GM19438 (cell line): Measurements from ENCODE around the gene IL6R.
A peak's percentile ranks its signal among the peaks of the same experiment; 100 is the strongest.
"Not testable (repeated sequence)": the region's sequence is repeated elsewhere in the genome, so short reads cannot be mapped to it uniquely, and the experiment has no call there.

Experiments used
- ATAC-seq: cut with Tn5 transposase; IDR thresholded peaks from one replicate; pipeline ENCODE4 v1.9.1; 2021; ENCODE audit warnings: low read depth; ENCODE audit not compliant: unreplicated experiment

The IL6R gene

DNA sequence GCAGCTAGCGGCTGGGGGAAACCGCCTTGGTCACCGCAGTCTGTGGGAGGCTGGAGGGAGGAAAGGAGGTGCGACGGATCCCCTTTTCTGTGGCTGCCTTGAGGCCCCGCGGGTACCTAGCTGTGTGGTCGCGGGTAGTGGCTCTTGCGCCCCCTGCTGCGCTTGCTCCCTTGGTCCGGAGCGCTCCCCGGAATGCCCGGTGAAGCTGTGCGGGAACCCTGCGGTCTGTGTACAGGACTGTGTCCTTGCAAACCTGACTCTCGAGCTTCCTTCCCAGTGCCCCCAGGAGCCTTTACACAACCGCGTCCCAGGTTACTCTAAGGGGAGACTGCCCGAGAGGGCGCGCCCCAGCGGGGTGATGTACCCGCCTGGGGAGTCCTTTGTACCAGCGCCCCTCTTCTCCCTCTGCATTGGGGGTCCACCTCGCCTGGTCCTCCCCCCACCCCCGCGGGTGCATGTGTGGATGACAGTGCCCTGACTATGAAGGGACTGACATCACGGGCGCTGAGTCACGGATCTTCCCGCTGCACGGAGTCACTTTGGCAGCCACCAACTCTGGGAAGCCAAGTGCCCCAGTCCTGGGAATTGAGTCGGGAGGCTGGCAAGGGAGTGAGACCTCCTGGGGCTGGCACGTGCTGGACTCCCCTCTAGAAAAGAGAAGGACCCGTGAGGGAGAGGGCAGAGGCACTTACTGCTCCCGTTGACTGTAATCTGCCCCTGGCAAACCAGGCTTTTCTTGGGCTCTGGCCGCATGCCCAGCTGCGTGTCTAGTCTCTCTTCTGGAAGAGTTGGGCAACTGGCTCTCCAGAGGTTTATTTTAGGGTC lies 816 bp downstream of the IL6R start:
- ATAC-seq, result peak; percentile 20

DNA sequence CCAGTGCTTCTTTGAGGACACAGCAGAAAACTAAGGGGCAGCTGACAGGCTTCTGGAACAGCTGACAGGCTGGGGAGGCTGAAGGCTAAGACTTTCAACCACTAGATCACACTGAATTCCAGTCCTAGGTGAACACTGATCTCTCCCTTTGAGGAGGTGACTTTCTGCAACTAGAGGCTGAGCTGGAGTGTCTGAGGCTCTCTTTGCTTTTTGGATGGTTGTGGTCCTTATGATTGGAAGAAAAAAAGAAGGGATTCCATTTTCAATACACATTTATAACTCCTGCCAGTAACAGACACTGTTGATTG lies 1.4 kb downstream of the IL6R start:
- no peak for ATAC-seq

DNA sequence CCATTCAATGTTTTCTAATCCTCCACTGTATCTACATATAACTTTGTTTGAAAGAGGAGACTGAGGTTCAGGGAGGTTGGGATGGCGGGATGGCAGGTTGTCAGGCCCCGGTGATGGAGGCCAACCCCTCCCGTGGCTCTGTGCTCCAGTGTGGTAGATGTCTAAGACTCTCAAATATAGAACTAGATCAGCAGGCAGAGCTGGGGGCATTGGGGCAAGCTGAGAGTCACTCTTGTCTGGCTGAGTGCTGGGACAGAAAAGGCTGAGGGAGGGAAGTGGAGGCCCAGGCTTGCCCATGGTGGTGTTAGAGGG lies 1.7 kb downstream of the IL6R start:
- no peak for ATAC-seq

DNA sequence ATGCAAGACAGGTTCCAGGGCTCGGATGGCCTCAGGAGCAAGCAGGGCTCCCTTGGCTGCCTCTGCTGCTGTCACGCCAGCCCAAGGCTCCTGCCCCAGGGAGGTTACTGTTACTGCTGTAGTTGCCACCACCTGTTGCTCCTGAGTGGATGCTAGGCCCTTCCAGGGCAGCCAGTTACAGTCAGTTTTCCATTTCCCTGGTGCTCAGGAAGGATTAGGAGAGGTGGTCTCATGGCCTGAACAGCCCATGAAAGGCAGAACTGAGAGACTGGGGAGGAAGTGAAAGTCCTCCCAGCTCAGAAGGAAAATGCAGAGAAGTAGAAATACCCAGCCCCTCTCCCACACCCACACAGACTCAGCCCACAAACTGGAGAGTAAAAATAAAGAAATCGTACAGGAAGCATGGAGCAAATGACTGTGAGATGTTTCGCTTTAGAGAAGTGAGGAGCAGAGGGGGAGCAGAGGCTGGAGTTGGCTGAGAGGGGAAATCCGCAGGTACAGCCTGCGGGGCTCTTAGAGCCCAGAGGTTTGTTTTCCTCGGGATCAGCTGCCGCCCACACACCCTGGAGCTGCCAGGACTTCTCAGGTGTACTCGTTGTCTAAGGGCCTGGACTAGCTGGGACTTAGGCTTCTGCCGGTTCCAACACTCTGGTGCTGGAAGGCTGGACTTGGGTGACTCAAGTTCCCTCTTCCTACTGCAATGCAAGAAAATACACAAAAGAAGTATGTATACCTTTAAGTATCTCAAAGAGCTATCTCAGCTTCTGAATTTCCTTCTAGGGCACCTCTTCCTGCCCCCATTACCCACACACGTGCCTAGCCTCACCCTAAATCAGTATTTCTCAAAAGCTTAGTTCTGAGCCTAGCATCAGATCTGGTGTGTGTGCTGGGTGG lies 2.3 kb downstream of the IL6R start:
- no peak for ATAC-seq

DNA sequence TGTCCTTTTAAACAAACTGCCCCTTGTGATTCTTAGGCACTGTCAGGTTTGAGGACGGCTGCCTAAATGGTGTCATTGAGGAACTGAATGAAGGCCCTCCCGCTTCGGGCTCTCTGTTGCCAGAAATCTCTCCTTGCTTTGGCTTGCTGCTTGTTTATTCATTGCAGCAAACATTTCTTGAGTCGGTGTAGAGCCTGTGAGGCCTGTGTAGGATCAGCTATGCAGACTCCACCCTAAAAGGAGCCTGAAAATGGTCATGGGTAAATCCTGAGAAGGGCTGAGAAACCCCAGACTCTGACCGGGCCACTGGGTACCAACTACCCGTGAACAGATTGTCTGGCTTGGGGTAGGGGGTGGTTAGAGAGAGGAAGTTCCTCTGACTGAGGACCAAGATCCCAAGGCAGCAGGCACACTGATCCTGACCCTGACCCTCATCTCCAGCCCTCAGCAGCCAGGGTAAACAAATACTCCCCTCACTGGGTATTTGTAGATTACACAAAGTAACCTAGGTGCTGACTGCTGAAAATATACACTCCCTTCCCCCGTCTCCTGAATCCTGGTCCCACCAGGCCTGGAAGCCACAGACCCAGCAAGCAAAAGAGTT lies 3.1 kb downstream of the IL6R start:
- no peak for ATAC-seq

DNA sequence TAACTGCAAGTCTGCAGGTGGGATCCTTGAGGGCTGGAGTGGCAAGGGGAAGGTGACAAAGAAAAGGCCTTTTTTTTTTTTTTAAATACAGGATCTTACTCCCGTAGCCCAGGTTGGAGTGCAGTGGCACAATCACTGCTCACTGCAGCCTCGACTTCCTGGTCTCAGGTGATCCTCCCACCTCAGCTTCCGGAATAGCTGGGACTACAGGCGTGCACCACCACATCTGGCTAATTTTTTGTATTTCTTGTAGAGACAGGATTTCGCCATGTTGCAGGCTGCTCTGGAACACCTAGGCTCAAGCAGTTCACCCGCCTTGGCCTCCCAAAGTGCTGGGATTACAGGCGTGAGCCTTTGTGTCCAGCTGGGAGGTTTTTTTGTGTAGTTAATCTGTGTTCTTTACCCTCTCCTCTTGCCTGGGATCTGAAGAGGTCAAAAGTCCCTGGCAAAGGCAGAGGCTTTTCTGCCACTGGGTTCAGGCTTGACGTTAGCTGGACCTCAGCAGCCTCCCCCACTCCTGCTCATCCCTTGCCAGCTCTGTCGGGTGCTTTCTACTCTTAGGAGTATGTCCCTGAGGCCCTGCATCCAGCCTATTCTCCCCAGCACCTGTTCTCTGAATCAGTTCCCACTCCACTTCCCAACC lies 5.2 kb downstream of the IL6R start:
- no peak for ATAC-seq

DNA sequence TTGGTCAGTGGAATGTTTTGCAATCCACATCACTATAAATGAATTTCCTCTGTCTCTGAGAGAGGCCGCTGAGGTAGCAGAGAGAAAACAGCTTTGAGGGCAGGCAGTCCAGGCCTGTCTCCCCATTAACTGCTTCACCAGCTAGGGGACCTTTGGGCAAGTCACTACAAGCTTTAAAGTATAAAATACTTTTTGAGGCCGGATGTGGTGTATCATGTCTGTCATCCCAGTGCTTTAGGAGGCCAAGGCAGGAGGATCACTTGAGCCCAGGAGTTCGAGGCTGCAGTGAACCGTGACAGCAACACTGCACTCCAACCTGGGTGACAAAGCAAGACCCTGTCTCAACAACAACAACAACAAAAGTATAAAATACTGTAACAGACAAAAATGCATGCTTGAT lies 6.4 kb downstream of the IL6R start:
- ATAC-seq, result no peak

DNA sequence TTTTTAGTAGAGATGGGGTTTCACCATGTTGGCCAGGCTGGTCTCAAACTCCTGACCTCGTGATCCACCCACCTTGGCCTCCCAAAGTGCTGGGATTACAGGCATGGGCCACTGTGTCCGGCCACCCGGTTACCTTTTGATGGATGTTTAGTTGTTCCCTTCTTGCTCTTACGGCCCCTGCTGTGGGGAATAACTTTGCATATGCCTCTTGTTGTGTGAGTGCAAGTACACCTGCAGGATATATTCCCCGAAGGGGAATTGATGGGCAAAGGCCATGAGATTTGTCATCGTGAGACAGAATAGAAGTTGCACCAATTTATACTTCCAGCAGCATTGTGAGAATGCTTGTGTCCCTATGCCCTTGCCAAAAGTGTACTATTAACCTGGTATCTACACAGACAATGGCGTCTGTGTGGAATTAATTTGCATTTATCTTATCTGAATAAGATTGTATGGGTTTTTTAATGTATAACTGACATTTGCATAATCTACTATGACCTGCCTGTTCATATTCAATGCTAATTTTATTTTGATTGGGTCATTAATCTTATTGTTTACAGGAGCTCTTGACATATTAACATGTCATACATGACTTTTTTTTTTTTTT lies 8.1 kb downstream of the IL6R start:
- ATAC-seq, result no peak

DNA sequence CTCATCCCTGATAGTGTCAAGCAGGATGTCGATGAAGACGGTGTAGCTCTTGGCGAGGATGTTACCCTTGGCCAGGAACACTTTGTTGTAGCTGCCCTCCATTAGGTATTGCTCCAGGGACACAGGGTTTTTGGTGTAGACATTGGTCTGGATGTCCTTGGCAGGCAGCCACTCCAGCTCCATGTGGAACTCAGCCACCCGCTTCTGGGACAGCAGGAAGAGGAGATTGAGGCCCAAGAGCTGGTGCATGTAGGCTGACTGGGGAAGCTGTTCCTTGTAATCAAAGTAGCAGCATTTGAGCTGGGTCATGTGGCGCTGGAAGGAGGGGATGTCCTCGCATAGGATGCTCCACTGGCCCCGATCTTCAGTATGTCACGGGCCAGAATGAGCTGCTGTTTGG lies 9.5 kb downstream of the IL6R start:
- ATAC-seq, result no peak

DNA sequence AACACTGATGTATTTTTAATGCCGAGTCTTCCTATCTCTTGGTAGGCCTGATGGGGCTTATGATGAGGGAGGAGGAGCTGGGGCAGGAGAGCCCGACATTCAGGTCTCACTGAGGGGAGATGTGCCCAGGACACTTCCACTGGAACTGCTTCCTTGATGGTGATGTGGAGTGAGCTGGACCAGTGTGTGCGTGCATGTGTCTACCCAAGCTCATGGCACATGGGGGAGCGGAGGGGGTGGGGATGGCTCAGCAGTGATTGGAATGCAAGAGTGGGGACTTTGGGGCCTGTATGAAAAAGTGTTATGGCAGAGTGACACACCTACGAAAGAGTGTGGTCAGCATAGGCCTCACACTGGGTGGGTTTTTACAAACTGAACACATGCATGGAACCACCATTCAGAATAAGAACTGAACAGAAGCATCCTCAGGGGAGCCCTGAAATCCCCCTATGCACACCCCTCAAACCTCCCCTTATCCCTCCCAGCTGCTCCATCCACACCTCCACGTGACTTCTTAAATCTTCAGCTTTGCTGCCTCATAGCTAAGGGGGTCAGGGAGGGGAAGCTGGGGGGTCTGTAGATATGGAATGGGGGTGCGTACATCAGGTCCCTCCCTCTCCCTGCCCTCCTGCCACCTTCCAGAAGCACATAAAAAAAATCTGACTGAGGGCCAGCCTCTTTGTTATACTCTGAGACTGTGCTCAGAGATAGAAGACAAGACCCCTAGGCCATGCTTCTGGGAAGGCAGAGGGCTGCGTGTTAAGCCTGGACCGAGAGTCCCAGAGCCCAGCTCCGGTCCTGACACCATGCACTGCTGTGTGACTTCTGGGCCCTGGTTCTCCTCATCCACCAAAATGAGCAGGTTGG lies 11.6 kb downstream of the IL6R start:
- ATAC-seq, result no peak

DNA sequence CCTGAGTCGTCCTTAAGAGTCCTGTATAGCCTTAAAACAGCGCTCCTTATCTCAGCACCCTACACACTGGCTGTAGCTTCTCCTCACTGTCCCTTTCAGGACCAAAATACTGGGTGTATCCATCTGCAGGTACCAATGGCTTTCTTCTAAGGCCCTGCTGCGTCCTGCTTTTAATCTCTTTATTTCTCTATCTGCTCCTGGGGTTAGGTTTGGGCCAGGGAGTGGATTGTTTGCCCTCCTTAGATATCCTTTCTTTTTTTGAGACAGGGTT lies 12.1 kb downstream of the IL6R start:
- ATAC-seq, result no peak

DNA sequence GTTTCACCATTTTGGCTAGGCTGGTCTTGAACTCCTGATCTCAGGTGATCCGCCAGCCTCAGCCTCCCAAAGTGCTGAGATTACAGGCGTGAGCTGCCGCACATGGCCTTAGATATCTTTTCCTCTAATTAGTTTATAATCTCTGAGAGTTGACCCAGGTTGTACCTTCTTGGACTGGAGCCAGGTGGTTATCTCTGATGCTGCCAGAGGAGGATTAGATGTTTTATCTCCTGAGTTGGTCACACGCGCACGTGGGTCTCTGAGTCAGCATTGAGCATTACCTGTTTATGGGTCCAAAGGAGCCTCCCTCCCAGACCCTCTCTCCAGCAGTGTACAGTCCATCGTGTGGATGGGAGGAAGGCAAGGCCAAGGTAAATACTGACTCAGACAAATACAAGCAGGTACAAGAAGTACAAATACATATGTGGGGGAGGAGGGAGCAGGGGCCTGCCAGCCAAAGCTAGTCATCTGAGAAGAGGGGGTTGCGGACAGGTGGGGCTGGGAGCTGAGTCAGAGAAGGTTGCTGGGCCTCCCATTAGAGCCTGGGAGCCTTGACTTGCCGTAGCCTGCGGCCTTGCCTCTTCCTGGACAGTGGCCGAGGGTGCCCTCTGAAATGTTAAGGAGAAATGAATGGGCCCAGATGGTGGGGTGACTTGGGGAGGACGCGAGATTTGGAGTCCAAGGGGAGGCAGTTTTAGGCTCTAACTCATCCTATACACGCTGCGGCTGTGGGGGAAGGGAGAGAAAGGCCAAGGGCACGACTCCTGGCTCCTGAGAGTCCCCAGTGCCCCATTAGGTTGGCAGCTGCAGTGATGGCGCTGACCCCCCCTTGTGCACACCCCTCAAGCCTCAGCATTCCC lies 13.1 kb downstream of the IL6R start:
- ATAC-seq, result no peak

DNA sequence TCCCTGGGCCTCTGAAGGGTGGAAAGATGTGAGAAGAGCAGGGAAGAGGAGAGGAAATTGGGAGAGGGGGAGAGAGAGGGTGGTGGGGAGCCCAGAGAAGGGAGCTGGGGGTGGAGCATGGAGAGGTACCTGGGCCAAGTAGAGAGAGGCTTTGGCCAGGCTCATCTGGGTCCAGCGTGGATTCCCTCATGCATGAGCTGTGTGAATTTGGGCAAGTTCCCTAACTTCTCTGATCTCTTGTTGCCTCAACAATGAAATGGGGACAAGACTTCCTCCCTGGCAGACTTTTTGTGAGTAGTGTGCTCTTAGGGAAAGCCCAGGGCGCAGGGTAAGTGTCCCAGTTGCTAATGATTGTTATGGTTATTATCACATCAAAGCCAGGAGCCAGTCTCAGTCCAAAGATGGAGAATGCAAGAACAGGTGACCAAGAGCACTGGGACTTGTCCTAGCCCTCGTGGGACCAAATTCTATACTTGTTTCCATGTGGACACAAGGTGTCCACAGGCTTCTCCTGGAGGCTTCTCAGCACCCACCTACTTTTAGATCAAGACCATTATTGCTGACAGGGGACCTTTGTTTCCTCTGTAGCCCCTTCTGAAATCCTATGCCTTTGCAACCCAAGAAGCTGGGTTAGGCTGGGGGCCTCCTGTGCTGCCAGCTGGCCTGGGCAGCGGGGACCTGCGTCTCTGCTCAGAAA lies 13.9 kb downstream of the IL6R start:
- ATAC-seq, result no peak

DNA sequence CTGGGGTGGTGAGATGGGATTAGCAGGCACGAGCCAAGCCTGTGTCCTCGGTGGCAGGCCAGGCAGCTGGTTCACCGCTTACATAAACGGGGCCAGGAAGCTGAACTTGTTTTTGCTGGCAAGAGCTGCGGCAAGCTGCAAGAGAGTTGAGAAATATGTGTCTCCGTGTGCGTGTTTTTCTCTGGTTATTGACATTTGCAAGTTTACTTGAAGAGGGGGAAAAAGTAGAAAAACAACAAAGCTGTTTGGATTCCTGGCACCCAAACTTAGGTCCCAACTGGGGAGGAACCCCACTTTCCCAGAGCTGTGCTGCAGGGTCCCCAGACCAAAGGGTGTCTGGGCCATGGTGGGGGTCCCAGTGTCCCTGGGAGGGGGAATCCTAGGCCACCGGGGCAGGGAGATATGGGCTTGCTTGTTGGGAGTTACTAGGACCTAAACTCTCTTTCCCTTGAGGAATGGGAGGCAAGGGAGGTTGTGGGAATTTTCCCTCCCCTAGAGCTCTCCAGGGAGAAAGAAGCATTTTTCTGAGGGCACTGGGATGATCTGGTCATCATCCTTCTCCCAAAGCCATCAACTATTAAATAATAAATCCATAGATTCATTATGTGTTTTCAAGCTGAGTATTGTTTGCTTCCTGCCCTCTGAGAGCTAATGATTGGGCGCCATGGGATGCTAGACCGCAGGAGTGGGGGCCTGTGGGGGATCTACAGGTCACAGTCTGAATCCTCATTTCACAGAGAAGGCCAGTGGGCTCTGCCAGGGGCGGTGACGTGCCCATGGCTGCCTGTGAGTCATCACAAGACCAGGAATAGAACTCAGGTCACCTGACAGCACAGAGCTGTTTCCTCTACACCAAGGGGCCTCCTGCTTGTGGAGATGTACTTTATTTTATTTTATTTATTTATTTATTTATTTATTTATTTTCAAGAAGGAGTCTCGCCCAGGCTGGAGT lies 14.8 kb downstream of the IL6R start:
- ATAC-seq, result no peak

DNA sequence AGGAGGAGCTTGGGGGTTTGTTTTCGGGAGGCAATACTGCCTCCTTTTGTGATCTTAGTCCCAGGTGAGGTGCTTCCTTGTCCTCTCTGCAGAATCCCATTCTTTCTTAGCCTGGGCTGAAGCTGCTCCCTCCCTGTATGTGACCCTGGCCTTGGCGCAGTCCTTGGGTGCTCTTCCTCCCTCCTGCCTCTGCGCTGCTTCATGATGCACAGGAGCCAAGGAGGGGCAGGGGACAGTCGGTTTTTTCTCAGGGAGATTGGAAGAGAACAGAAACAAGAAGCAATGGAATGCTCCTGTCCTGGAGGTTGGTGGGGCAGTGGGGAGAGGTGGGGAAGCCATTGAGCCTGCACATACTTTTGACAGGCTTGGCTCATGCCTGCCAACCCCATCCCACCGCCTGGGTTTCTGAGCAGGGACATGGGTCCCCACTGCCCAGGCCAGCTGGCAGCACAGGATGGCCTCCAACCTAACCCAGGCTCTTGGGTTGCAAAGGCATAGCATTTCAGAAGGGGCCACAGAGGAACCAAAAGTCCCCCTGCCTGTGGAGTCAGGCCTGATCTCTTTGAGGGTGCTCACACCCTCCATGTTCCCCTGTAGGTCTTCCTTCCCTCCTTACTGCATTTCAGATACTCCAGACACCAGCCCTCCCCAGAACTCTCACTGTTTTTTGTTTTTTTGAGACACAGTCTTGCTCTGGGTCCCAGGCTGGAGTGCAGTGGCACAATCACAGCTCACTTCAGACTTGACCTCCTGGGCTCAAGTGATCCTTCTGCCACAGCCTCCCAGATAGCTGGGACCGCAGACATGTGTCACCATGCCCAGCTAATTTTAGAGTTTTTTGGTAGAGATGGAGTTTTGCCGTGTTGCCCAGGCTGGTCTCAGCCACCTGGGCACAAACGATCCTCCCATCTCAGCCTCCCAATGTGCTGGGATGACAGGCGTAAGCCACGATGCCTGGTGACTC lies 16.1 kb downstream of the IL6R start:
- no peak for ATAC-seq

DNA sequence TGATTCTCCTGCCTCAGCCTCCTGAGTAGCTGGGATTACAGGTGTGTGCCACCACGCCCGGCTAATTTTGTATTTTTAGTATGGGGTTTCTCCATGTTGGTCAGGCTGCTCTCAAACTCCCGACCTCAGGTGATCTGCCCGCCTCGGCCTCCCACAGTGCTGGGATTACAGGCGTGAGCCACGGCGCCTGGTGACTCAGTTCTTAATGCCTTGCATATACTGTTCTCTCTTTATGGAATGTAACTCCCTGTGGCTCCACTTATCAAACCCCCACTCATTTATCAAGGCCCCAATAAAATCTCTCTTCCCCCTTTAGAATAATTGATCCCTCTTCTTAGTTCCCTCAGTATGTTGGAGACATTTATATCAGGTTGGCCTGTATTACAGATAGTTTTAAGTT lies 16.9 kb downstream of the IL6R start:
- not testable (repeated sequence) for ATAC-seq
